ENCODE data around the gene TRAPPC14. TPM values are rescaled to one million over a fixed set of nuclear protein-coding genes. Genes with fewer than 3 reads are reported as not detected.
A peak's percentile ranks its signal among the peaks of the same experiment; 100 is the strongest.

Gene TRAPPC14
- total and polyA plus RNA-seq, 7 donors = 4.1 to 14.2 (median 7.4) TPM

GRCh38 chr7:100157069-100157333 is 1.5 kb downstream of the TRAPPC14 start:
- H3K9me3 ChIP-seq = no peaks in the 10 kb centered on the region
- TF ChIP-seq CTCF (IDR thresholded peaks at IDR 0.05) = no peak
- peaks cover 7 to 51% of the 10 kb centered on the region in 2 donors for H3K36me3 ChIP-seq (ENCODE audit: insufficient read depth in 1 of 2, low read depth in 1 of 2)
- intact Hi-C loops (cut with DNase I) = loop anchor here in 1 of 2 donors (10.0 kb wide), 1 partner anchor 58 kb away; the partner anchor contains the start of gene PVRIG
- 73 to 80% (median 79%) methylated on average over 5 of the region's 5 CpGs for WGBS, 3 donors
- H3K27ac ChIP-seq = peak overlapping the region; percentile 86
- no peaks in the 10 kb centered on the region for H3K27me3 ChIP-seq (ENCODE audit: insufficient read depth in 3 of 3, low read length in 2 of 3)
- ATAC-seq (no peak), DNase-seq (no peak)
- H3K4me1 ChIP-seq = peaks cover 12% of the 10 kb centered on the region
- peak overlapping the region; percentile 93 for H3K4me3 ChIP-seq

- Histone ChIP-seq H3K36me3 (ENCODE audit: insufficient read depth in 1 of 2, low read depth in 1 of 2) (peaks cover 7 to 56% of the 10 kb centered on the region in 2 donors), H3K4me1 (peaks cover 12% of the 10 kb centered on the region)
- WGBS, 3 donors = 74 to 82% (median 75%) methylated on average over 16 of the region's 16 CpGs
Observed at GRCh38 chr7:100156331-100157068, 2.0 kb downstream of the TRAPPC14 start.

GRCh38 chr7:100155553-100156317 is 2.8 kb downstream of the TRAPPC14 start:
- Histone ChIP-seq H3K36me3 (ENCODE audit: insufficient read depth in 1 of 2, low read depth in 1 of 2) (peaks cover 7 to 56% of the 10 kb centered on the region in 2 donors), H3K27ac (no peak overlapping the region), H3K27me3 (ENCODE audit: insufficient read depth in 3 of 3, low read length in 2 of 3) (no peaks in the 10 kb centered on the region), H3K4me1 (peaks cover 12% of the 10 kb centered on the region), H3K9me3 (no peaks in the 10 kb centered on the region), H3K4me3 (no peak overlapping the region)
- intact Hi-C loops (cut with DNase I) = loop anchor here in 1 of 2 donors (10.0 kb wide), 1 partner anchor 59 kb away; the partner anchor contains the start of gene PVRIG
- no peak for DNase-seq
- WGBS, 3 donors = 82 to 83% (median 82%) methylated on average over 20 of the region's 20 CpGs
- TF ChIP-seq CTCF (IDR thresholded peaks at IDR 0.05) = no peak
- ATAC-seq = no peak

More at GRCh38 chr7:100156331-100157068, 2.0 kb downstream of the TRAPPC14 start:
- Histone ChIP-seq H3K4me3 (peak overlapping the region; percentile 93), H3K27me3 (ENCODE audit: insufficient read depth in 3 of 3, low read length in 2 of 3) (no peaks in the 10 kb centered on the region), H3K27ac (peak overlapping the region; percentile 86), H3K9me3 (no peaks in the 10 kb centered on the region)
- ATAC-seq (no peak), DNase-seq (no peak)
- no peak for TF ChIP-seq CTCF (IDR thresholded peaks at IDR 0.05)
- intact Hi-C loops (cut with DNase I) = loop anchor here in 1 of 2 donors (10.0 kb wide), 1 partner anchor 58 kb away; the partner anchor contains the start of gene PVRIG

- no peak for DNase-seq
- 71 to 75% (median 73%) methylated on average over 29 to 30 of the region's 30 CpGs for WGBS, 3 donors
- ATAC-seq = no peak
- peaks cover 17% of the 10 kb centered on the region for H3K4me1 ChIP-seq
- H3K27me3 ChIP-seq (ENCODE audit: insufficient read depth in 3 of 3, low read length in 2 of 3) = no peaks in the 10 kb centered on the region
- no peak for TF ChIP-seq CTCF (IDR thresholded peaks at IDR 0.05)
- intact Hi-C loops (cut with DNase I) = loop anchor here in 1 of 2 donors (10.0 kb wide), 1 partner anchor 60 kb away; the partner anchor contains the start of gene PVRIG
- H3K27ac ChIP-seq = no peak overlapping the region
- H3K4me3 ChIP-seq = no peak overlapping the region
- H3K9me3 ChIP-seq = no peaks in the 10 kb centered on the region
- H3K36me3 ChIP-seq (ENCODE audit: insufficient read depth in 1 of 2, low read depth in 1 of 2) = peaks cover 7 to 56% of the 10 kb centered on the region in 2 donors
Observed at GRCh38 chr7:100154651-100155491, 3.7 kb downstream of the TRAPPC14 start.

Data from psoas muscle (tissue), 8 donors.